ENCODE data around the gene B4GALT6. TPM values are rescaled to one million over a fixed set of nuclear protein-coding genes. Genes with fewer than 3 reads are reported as not detected.

The B4GALT6 gene
- total RNA-seq, 1 donor = 2.2 TPM

- Histone ChIP-seq H3K9me3 (ENCODE audit: low read depth, low read length) (no peaks in the 10 kb centered on the region), H3K4me3 (ENCODE audit: insufficient read depth, low read length) (peak overlapping the region; percentile 74), H3K4me1 (ENCODE audit: insufficient read depth, low read length) (peaks cover 4% of the 10 kb centered on the region), H4K20me1 (ENCODE audit: insufficient read depth, low read length) (no peaks in the 10 kb centered on the region), H3K79me2 (ENCODE audit: insufficient read depth, low read length) (no peaks in the 10 kb centered on the region), H2AFZ (ENCODE audit: low read length) (no peak overlapping the region), H3K4me2 (ENCODE audit: insufficient read depth, low read length) (peak overlapping the region; percentile 86), H3K36me3 (ENCODE audit: insufficient read depth, low read length) (no peaks in the 10 kb centered on the region), H3K27me3 (ENCODE audit: insufficient read depth, low read length) (peaks cover 3% of the 10 kb centered on the region), H3K27ac (ENCODE audit: low read depth, low read length) (no peak overlapping the region)
- TF ChIP-seq CTCF (IDR thresholded peaks at IDR 0.05; ENCODE audit: extremely low read depth, low read depth, low read length) = no peak
- no peak for DNase-seq (ENCODE audit: insufficient read length, low spot score, missing footprints)
These were observed 39.2 kb upstream of the B4GALT6 start for GRCh38 chr18:31723639-31723989.

- peak; percentile 91 for TF ChIP-seq CTCF (IDR thresholded peaks at IDR 0.05; ENCODE audit: extremely low read depth, low read depth, low read length)
- Histone ChIP-seq H3K4me3 (ENCODE audit: insufficient read depth, low read length) (no peak overlapping the region), H3K79me2 (ENCODE audit: insufficient read depth, low read length) (no peaks in the 10 kb centered on the region), H4K20me1 (ENCODE audit: insufficient read depth, low read length) (no peaks in the 10 kb centered on the region), H2AFZ (ENCODE audit: low read length) (peak overlapping the region; percentile 39), H3K36me3 (ENCODE audit: insufficient read depth, low read length) (no peaks in the 10 kb centered on the region), H3K27ac (ENCODE audit: low read depth, low read length) (no peak overlapping the region), H3K4me1 (ENCODE audit: insufficient read depth, low read length) (peaks cover 4% of the 10 kb centered on the region), H3K27me3 (ENCODE audit: insufficient read depth, low read length) (peaks cover 3% of the 10 kb centered on the region), H3K4me2 (ENCODE audit: insufficient read depth, low read length) (no peak overlapping the region), H3K9me3 (ENCODE audit: low read depth, low read length) (no peaks in the 10 kb centered on the region)
- DNase-seq (ENCODE audit: insufficient read length, low spot score, missing footprints) = peak; percentile 86
These were observed 38.1 kb upstream of the B4GALT6 start for GRCh38 chr18:31722369-31722957.

- Histone ChIP-seq H3K4me2 (ENCODE audit: insufficient read depth, low read length) (no peak overlapping the region), H3K27me3 (ENCODE audit: insufficient read depth, low read length) (peaks cover 3% of the 10 kb centered on the region), H3K79me2 (ENCODE audit: insufficient read depth, low read length) (no peaks in the 10 kb centered on the region), H3K4me3 (ENCODE audit: insufficient read depth, low read length) (no peak overlapping the region), H3K27ac (ENCODE audit: low read depth, low read length) (no peak overlapping the region), H3K4me1 (ENCODE audit: insufficient read depth, low read length) (peaks cover 4% of the 10 kb centered on the region), H3K36me3 (ENCODE audit: insufficient read depth, low read length) (no peaks in the 10 kb centered on the region), H2AFZ (ENCODE audit: low read length) (no peak overlapping the region), H3K9me3 (ENCODE audit: low read depth, low read length) (no peaks in the 10 kb centered on the region), H4K20me1 (ENCODE audit: insufficient read depth, low read length) (no peaks in the 10 kb centered on the region)
- no peak for DNase-seq (ENCODE audit: insufficient read length, low spot score, missing footprints)
- TF ChIP-seq CTCF (IDR thresholded peaks at IDR 0.05; ENCODE audit: extremely low read depth, low read depth, low read length) = no peak
These were observed 37.2 kb upstream of the B4GALT6 start for GRCh38 chr18:31721601-31722000.

- no peak overlapping the region for H2AFZ ChIP-seq (ENCODE audit: low read length)
- no peaks in the 10 kb centered on the region for H3K9me3 ChIP-seq (ENCODE audit: low read depth, low read length)
- H3K79me2 ChIP-seq (ENCODE audit: insufficient read depth, low read length) = no peaks in the 10 kb centered on the region
- no peaks in the 10 kb centered on the region for H4K20me1 ChIP-seq (ENCODE audit: insufficient read depth, low read length)
- no peak for DNase-seq (ENCODE audit: insufficient read length, low spot score, missing footprints)
- TF ChIP-seq CTCF (IDR thresholded peaks at IDR 0.05; ENCODE audit: extremely low read depth, low read depth, low read length) = no peak
- H3K27me3 ChIP-seq (ENCODE audit: insufficient read depth, low read length) = peaks cover 3% of the 10 kb centered on the region
- no peak overlapping the region for H3K4me3 ChIP-seq (ENCODE audit: insufficient read depth, low read length)
- H3K4me2 ChIP-seq (ENCODE audit: insufficient read depth, low read length) = no peak overlapping the region
- H3K36me3 ChIP-seq (ENCODE audit: insufficient read depth, low read length) = no peaks in the 10 kb centered on the region
- peaks cover 4% of the 10 kb centered on the region for H3K4me1 ChIP-seq (ENCODE audit: insufficient read depth, low read length)
- H3K27ac ChIP-seq (ENCODE audit: low read depth, low read length) = no peak overlapping the region
These were observed 36.5 kb upstream of the B4GALT6 start for GRCh38 chr18:31720867-31721266.

All from osteoblast (primary cell).